Muscle layer of colon (tissue), 2 donors: ENCODE results near the gene RABL6.
"Not testable (repeated sequence)": the region's sequence is repeated elsewhere in the genome, so short reads cannot be mapped to it uniquely, and the experiment has no call there.

Experiments used
- H3K27ac ChIP-seq: one replicate; pipeline ENCODE4 v1.7.0; 2013; ENCODE audit warnings: low read depth, mild to moderate bottlenecking, low read length, moderate library complexity
- H3K27me3 ChIP-seq, 2 donors: one replicate each; pipeline ENCODE4 v1.7.0; 2013; ENCODE audit warnings: low read length in 2 of 2, mild to moderate bottlenecking in 2 of 2; ENCODE audit not compliant: insufficient read depth in 2 of 2, control insufficient read depth in 1 of 2
- H3K36me3 ChIP-seq: one replicate; pipeline ENCODE4 v1.7.0; 2013; ENCODE audit warnings: mild to moderate bottlenecking, low read length; ENCODE audit not compliant: insufficient read depth
- H3K4me1 ChIP-seq: one replicate; pipeline ENCODE4 v1.7.0; 2013; ENCODE audit warnings: mild to moderate bottlenecking, low read length; ENCODE audit not compliant: insufficient read depth
- H3K4me3 ChIP-seq, 2 donors: one replicate each; pipeline ENCODE4 v1.7.0; 2013; ENCODE audit warnings: low read length in 2 of 2, low read depth in 1 of 2, mild to moderate bottlenecking in 1 of 2, moderate library complexity in 1 of 2
- H3K9ac ChIP-seq: one replicate; pipeline ENCODE4 v1.7.0; 2013; ENCODE audit warnings: low read length
- H3K9me3 ChIP-seq: one replicate; pipeline ENCODE4 v1.7.0; 2013; ENCODE audit warnings: mild to moderate bottlenecking, low read length
- donor health status: abdominal sarcoma.
- donor health status: Adenocarcinoma of cecum.

Gene RABL6

GRCh38 chr9:136882109-136882946 lies 74.6 kb downstream of the RABL6 start:
- Histone ChIP-seq H3K36me3 (no peaks in the 10 kb centered on the region), H3K4me3 (no peak overlapping the region), H3K9ac (no peak overlapping the region), H3K27me3 (no peaks in the 10 kb centered on the region), H3K9me3 (no peaks in the 10 kb centered on the region), H3K27ac (peak overlapping the region; percentile 44), H3K4me1 (peaks cover 10% of the 10 kb centered on the region)

GRCh38 chr9:136882947-136883283 lies 75.2 kb downstream of the RABL6 start:
- H3K9ac ChIP-seq, H3K9me3 ChIP-seq, H3K4me3 ChIP-seq, H3K27ac ChIP-seq, H3K36me3 ChIP-seq, H3K27me3 ChIP-seq: not testable (repeated sequence)
- peaks cover 13% of the 10 kb centered on the region for H3K4me1 ChIP-seq

- H3K4me1 ChIP-seq = peaks cover 13% of the 10 kb centered on the region
- H3K9me3 ChIP-seq, H3K27ac ChIP-seq, H3K36me3 ChIP-seq, H3K9ac ChIP-seq, H3K4me3 ChIP-seq, H3K27me3 ChIP-seq: not testable (repeated sequence)
Measured at GRCh38 chr9:136883670-136884069, 75.9 kb downstream of the RABL6 start.

DNA sequence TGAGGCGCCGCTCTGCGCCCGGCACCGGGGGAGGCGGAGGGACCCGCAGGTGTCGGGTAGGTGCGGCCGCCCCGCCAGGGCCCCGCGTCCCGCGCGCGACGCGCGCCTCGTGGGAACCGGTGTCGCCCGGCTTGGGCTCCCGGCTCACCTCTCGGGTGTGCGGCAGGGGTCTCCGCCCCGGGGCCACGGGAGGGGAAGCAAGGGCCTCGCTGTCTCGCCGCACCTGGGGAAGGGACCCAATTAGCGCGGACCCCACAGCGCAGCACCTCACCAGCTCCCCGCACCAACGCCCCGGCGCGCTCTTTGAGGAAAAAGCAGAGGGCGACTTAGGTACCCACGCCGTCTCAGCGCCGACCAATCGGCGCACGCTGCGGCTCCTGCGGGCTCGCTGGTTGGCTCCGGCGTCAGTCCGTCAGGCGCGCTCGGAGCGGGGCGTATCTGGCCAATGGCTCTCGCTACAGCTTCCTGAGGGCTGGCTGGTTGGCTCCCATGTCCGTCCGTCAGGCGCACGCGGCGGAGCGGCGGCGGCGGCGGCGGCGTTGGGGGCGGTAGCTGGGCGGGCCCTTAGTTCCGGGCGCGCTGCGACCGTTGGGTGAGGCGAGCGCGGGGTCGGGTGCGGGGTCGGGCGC lies 78.3 kb downstream of the RABL6 start, which contains the start of gene TRAF2:
TSS of gene TRAF2 (plus strand) at position 567 of the 629 bp plus-strand sequence. CDS start 12,225 bp downstream, outside the sequence.
- Histone ChIP-seq H3K27me3 (no peaks in the 10 kb centered on the region), H3K9me3 (no peaks in the 10 kb centered on the region), H3K36me3 (no peaks in the 10 kb centered on the region), H3K4me1 (peaks cover 13% of the 10 kb centered on the region), H3K27ac (peak within 1 kb of the TSS; percentile 70), H3K9ac (peak within 1 kb of the TSS; percentile 44), H3K4me3 (peak within 1 kb of the TSS; percentile 66 to 71)

- peak overlapping the region; percentile 44 for H3K9ac ChIP-seq
- peaks cover 8% of the 10 kb centered on the region for H3K4me1 ChIP-seq
- H3K4me3 ChIP-seq = peak overlapping the region; percentile 66 to 68
- H3K9me3 ChIP-seq = no peaks in the 10 kb centered on the region
- no peaks in the 10 kb centered on the region for H3K36me3 ChIP-seq
- H3K27ac ChIP-seq = peak overlapping the region; percentile 70
- H3K27me3 ChIP-seq = no peaks in the 10 kb centered on the region
Measured at GRCh38 chr9:136886610-136887597, 79.2 kb downstream of the RABL6 start.

- Histone ChIP-seq H3K4me3 (no peak overlapping the region), H3K9ac (no peak overlapping the region), H3K27me3 (no peaks in the 10 kb centered on the region), H3K4me1 (peaks cover 5% of the 10 kb centered on the region), H3K27ac (no peak overlapping the region), H3K9me3 (no peaks in the 10 kb centered on the region), H3K36me3 (peaks cover 6% of the 10 kb centered on the region)
Measured at GRCh38 chr9:136888454-136888853, 80.7 kb downstream of the RABL6 start.

DNA sequence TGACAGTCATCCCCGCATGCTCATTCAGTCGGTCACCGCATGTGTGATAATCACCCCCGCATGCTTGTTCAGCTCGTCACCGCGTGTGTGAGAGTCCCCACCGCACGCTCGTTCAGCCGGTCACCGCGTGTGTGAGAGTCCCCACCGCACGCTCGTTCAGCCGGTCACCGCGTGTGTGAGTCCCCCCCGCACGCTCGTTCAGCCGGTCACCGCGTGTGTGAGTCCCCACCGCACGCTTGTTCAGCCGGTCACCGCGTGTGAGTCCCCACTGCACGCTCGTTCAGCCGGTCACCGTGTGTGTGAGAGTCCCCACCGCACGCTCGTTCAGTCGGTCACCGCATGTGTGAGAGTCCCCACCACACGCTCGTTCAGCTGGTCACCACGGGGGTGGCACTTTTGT lies 82.1 kb downstream of the RABL6 start:
- Histone ChIP-seq H3K9me3 (no peaks in the 10 kb centered on the region), H3K4me3 (no peak overlapping the region), H3K9ac (no peak overlapping the region), H3K36me3 (peaks cover 6% of the 10 kb centered on the region), H3K27me3 (no peaks in the 10 kb centered on the region), H3K4me1 (peaks cover 5% of the 10 kb centered on the region), H3K27ac (no peak overlapping the region)

- Histone ChIP-seq H3K9me3 (no peaks in the 10 kb centered on the region), H3K4me1 (peaks cover 5% of the 10 kb centered on the region), H3K27ac (no peak overlapping the region), H3K27me3 (no peaks in the 10 kb centered on the region), H3K36me3 (peaks cover 6% of the 10 kb centered on the region), H3K4me3 (no peak overlapping the region), H3K9ac (no peak overlapping the region)
Measured at GRCh38 chr9:136890661-136891060, 82.9 kb downstream of the RABL6 start.
